NCI-H187 treated with DMSO at 0.1 percent for 48 hours (cell line): ENCODE data around the gene ATXN2L.
"Not testable (repeated sequence)": the region's sequence is repeated elsewhere in the genome, so short reads cannot be mapped to it uniquely, and the experiment has no call there.

ENCODE experiments used
- DNase-seq: peaks from one replicate; lab custom pipeline; 2025; lab: John Stamatoyannopoulos, UW

The ATXN2L gene

DNA sequence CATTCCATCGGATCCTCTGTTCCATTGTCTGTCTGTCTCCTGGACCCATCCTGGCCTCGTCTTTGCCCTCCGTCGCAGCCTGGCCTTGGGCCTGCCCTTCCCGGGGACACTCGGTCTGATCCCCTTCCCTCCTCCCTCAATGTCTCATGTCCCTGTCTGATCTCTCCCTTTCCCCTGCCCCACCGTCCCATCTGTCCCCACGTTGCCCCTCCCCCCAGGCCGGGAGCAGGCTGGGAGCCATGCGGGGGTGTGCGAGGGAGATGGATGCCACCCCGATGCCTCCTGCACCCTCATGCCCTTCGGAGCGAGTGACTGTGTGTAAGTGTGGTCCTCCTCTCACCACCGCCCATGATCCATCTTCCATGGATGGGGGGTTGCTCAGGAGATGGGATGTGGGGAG is 50.2 kb downstream of the ATXN2L start:
- DNase-seq: no peak

DNA sequence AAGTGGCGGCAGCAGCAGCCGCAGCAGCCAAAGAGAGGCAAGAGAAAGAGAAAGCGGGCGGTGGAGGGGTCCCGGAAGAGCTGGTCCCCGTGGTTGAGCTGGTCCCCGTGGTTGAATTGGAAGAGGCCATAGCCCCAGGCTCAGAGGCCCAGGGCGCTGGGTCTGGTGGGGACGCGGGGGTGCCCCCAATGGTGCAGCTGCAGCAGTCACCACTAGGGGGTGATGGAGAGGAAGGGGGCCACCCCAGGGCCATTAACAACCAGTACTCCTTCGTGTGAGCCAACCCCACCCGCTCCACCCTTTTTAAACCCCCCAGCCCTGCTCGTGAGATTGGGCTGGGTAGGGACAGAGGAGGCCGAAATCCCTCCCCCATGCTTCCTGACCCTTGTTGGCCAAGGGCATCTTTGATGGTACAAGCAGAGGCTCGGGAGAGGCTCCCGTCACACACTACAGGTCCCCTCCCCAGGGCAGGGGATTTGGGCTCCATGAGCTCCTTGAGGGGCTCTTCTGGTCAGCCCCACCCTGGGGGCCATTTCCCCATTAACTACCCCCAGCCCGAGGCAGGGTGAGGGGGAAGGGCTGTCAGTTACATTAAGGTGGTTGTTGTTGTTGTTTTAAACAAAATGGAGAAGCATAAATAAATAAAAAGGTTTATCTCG is 50.9 kb downstream of the ATXN2L start:
- no peak for DNase-seq

DNA sequence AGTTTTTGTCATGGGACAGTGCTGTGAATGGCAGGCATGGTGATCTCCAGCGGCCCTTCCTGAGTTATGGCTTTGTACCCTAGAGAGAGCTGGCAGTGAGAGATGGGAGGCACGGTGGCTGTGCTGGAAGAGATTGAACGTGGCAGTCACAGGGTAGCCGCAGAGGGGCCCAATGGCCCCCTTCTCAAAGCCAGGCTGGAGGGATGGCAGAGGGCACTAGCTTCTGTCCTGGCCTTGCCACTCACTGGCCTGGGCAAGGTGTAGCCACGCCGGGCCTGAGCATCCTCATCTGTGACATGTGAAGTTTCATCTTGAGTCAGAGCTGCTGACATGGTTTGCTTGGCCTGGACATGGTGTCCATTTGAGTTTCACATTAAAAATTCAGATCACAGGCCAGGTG is 51.6 kb downstream of the ATXN2L start:
- no peak for DNase-seq

DNA sequence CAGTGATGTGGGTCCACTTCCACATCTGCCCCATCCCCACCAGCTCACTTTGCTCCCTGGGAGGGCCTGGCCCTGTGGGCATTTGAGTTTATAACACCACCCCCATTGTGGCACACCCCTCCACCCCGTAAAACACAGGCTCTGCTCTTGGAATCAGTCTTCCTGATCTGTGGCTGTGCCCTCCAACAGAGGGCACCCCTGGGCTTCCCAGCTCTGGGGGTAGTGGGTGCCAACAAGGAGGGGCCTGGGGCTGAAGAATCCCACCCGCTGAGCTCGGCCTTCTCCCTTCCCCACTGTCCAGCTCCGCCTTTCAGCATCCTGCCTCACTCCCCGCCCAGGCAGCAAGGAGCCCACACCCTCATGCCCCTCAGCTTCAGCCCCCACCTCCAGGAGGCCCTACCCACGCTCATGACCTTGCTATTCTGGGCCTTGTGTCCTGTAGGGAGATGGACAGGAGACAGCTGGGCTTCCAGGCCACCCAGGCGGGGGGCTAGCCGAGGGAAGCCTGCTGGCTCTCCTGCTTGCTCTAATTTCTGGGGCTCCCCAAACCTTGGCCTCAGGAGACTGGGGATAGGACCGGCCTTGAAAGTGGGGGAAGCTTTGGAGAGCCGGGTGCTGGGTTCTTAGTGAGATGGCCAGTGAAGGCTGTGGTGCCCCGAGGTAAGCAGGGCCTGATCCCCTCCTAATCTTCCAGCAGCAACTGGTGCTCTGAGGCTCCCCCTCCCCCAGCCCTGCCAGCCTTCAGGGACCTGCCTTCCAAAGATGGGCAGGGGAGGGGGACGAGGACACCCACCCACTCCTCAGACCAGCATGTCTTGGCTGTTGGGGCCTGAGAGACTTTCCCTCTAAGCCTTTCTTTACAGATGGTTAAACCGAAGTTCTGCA is 52.6 kb downstream of the ATXN2L start:
- DNase-seq: no peak

DNA sequence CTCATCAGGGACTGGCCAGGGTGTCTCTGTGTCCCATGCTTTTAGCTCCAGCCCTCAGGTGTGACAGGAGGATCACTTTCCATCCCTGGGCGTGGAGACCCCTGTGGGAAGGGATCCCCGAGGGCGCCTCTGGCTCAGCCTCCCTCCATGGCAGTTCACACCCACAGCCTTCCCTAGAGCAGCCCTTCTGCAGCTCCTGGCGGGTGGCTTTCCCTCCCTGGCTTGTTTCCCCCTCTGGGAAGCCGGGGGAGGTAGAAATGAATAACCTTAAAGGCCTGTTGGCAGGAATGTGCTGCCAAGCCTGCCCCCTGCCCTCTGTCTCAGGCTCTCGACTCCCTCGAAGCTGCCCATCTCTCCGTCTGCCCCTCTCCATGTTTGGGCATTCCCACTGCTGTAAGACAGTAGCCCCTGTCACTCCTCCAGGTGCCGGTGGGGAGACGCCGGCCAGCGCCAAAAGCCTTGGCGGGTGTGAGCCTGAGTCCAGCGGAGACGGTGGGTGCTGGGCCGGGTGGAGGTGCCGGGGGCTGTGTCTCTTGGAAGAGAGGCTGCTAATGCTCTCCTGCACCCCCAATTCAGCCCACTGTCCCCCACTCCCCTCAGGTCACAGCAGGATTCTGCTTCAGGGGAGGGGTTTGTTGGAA is 53.3 kb downstream of the ATXN2L start:
- DNase-seq: no peak

GRCh38 chr16:28876973-28877654 is 54.3 kb downstream of the ATXN2L start:
- DNase-seq: no peak

GRCh38 chr16:28877655-28878000 is 54.8 kb downstream of the ATXN2L start:
- no peak for DNase-seq

GRCh38 chr16:28878083-28878926 is 55.5 kb downstream of the ATXN2L start, which contains the start of gene ATP2A1:
Gene ATP2A1 (plus strand): TSS chr16:28878488. CDS start chr16:28878672, 184 bp downstream.
- DNase-seq: no peak

- no peak for DNase-seq
Observed at GRCh38 chr16:28879261-28879840, 56.6 kb downstream of the ATXN2L start.

- DNase-seq: peak; percentile 4
Observed at GRCh38 chr16:28879841-28880588, 57.2 kb downstream of the ATXN2L start.

GRCh38 chr16:28880589-28880915 is 57.8 kb downstream of the ATXN2L start:
- no peak for DNase-seq

DNA sequence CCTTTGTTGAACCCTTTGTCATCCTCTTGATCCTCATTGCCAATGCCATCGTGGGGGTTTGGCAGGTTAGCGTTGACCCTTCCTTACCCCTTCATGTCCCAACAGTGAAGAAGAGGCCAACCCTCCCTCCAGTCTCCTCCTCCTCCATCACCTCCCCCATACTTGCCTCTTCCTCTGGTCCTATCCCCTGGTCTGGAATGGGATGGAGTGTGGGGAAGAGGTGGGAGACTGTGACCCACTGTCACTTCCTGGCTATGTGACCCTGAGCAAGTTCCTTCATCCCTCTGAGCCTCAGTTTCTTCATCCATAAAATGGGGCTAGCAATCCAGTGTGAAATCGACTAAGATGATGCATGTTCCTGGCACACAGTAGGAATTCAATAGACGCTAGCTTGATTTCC is 58.2 kb downstream of the ATXN2L start:
- DNase-seq: no peak

GRCh38 chr16:28881565-28881964 is 58.8 kb downstream of the ATXN2L start:
- not testable (repeated sequence) for DNase-seq

DNA sequence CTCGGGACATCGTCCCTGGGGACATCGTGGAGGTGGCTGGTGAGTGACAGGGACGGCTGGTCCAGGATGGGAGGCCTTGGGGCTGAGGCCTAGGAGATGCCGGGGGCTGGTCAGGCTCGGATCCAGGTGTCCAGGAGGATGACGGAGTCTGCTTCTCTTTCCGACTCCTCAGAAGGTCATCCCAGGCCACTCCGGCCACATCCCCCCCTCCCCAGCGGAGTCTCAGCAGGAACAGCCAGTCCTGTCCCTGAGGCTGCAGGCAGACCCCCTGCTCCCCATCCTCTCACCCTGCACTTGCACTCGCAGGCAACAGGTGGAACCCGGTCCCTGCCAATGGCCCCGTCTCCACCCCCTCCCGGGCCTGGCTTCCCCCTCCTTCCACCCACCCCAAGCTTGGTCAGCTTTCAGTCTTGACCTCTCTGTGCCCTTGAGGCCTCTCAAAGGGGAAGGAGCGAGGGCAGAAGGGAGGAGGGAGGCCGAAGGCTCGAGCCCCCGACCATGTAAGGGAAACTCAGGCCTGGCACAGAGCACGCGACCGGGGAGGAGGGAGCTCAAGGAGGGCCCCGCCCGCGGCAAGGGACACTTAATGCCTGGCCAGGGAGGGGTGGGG is 59.9 kb downstream of the ATXN2L start:
- no peak for DNase-seq

DNA sequence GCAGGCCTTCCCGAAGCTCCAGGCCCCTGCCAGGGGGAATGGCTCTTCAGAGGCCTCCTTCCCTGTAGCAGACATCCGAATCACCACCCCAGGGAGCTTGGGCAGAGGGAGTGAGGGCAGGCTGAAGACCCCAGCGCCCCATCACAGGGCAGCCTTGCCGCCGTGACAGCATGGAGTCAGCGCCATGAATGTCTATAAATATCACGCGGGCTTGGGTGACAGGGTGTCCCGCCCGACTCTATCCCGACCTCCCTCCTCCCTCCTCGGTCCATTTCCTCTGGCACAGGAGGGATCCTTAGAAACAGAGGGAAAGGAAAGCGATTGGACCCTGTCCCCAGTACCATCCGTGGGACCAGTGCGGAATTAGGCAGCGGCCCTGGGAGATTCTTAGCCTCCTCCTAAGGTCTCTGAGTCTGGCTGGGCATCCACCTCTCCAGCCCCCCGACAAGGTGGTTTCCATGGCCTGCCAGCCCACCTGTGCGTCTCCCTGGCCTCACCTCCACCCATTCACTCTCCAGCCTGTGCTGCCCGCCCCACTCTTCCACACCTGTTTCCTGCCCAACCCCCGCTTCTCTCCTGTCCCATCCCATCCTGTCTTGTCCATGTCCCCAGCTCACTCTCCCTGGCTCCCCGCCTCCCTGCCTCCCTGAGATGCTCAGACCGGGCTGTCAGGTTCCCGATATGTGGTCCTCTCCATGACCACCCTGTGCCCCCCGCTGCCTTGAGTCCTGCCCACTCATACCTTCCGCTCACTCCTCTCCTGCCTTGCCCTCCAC is 60.6 kb downstream of the ATXN2L start:
- DNase-seq: no peak

GRCh38 chr16:28884045-28884444 is 61.2 kb downstream of the ATXN2L start:
- no peak for DNase-seq
